Keratinocyte (primary cell): ENCODE results near the gene SDR42E2.

ENCODE experiments used
- EZH2 ChIP-seq: IDR thresholded peaks from one replicate; pipeline ENCODE4 v1.6.1; 2012; ENCODE audit warnings: inconsistent platforms, mild to moderate bottlenecking, low read length, moderate library complexity
- TF ChIP-seq, protein P1 (sequence below), 3 experiments: IDR thresholded peaks in 1 of 3; conservative IDR thresholded peaks in 1 of 3; optimal IDR thresholded peaks in 1 of 3; 2 replicates in 2 of 3; 3 replicates in 1 of 3; pipeline versions ENCODE3 to v1.5.1; 2011; ENCODE audit warnings: low read length in 3 of 3, mild to moderate bottlenecking in 3 of 3, moderate library complexity in 2 of 3, control low read depth in 1 of 3, inconsistent platforms in 1 of 3; ENCODE audit not compliant: insufficient read depth in 2 of 3; ENCODE audit errors: extremely low read depth in 1 of 3

DNA sequence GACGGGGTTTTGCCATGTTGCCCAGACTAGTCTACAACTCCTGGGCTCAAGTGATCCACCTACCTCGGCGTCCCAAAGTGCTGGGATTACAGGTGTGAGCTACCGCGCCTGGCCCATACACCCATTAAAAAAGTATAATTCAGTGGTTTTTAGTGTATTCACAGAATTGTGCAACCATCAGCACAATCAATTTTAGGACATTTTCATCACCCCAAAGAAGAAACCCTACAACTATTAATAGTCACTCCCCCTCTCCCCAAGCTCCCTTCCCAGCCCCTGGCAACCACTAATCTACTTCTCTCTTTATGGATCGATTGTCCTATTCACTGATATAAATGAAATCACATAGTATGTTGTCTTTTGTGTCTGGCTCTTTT lies 39.9 kb downstream of the SDR42E2 start:
- TF ChIP-seq, protein P1, sequence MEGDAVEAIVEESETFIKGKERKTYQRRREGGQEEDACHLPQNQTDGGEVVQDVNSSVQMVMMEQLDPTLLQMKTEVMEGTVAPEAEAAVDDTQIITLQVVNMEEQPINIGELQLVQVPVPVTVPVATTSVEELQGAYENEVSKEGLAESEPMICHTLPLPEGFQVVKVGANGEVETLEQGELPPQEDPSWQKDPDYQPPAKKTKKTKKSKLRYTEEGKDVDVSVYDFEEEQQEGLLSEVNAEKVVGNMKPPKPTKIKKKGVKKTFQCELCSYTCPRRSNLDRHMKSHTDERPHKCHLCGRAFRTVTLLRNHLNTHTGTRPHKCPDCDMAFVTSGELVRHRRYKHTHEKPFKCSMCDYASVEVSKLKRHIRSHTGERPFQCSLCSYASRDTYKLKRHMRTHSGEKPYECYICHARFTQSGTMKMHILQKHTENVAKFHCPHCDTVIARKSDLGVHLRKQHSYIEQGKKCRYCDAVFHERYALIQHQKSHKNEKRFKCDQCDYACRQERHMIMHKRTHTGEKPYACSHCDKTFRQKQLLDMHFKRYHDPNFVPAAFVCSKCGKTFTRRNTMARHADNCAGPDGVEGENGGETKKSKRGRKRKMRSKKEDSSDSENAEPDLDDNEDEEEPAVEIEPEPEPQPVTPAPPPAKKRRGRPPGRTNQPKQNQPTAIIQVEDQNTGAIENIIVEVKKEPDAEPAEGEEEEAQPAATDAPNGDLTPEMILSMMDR (optimal IDR thresholded peaks at IDR 0.05 in 1 of 3, IDR thresholded peaks at IDR 0.05 in 1 of 3, conservative IDR thresholded peaks at IDR 0.05 in 1 of 3; ENCODE audit: extremely low read depth in 1 of 3, insufficient read depth in 2 of 3, low read length in 3 of 3), result no peak
- no peak for TF ChIP-seq EZH2
